HG03045 (cell line): ENCODE results near the gene LIPC.

Source experiments
- ATAC-seq: cut with Tn5 transposase; IDR thresholded peaks from one replicate; pipeline ENCODE4 v1.9.1; 2021; ENCODE audit warnings: mild to moderate bottlenecking, moderate library complexity; ENCODE audit not compliant: unreplicated experiment

LIPC gene

DNA sequence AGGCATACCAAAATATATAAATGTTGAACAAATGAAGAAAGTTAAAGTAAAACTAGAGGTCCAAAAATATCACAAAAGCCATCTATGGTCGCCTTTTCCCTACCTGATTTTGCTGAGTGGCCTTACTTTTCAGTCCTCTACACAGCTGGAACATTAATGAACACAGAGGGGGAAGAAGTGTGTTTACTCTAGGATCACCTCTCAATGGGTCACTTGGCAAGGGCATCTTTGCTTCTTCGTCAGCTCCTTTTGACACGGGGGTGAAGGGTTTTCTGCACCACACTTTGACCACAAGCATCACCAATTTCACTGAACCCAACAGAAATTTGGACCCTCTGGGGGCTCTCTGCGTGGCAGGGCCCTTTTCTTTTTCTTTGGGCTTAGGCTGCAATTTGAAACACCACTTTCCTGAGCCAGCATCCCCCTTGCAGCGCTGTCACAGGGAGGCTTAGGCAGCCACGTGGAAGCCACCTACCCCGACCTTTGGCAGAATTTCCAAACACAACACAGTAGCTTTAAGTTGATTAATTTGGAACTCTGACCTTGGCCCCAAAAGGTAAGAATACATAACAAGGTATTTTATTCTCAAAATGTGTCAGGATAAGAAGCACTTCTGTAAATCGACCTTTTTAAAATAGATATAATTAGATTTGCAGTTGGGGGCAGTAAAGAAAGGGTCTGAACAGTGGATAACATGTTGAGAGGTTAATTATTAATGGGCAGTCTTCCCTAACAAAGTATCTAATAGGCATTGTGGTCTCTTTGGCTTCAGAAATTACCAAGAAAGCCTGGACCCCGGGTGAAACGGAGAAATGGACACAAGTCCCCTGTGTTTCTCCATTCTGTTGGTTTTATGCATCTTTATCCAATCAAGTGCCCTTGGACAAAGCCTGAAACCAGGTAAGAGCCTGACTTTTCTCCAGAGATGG is at the start of gene LIPC:
LIPC (plus strand) TSS at position 771 of the 929 bp plus-strand sequence; CDS start at position 813, 42 bp downstream.
- no peak for ATAC-seq

DNA sequence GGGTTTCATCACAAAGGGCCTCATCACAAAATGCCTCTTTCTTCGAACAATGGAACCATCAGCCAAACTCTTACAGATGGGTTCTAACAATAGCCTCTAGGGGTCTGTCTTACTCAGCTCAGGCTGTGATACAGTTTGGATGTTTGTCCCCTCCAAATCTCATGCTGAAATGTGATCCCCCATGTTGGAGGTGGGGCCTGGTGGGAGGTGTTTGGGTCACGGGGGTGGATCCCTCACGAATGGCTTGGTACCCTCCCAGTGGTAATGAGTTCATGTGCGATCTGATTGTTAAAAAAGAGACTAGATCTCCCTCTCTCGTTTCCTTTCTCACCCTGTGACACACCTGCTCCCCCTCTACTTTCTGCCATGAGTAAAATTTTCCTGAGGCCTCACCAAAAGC is 47.9 kb upstream of the LIPC start:
- no peak for ATAC-seq

DNA sequence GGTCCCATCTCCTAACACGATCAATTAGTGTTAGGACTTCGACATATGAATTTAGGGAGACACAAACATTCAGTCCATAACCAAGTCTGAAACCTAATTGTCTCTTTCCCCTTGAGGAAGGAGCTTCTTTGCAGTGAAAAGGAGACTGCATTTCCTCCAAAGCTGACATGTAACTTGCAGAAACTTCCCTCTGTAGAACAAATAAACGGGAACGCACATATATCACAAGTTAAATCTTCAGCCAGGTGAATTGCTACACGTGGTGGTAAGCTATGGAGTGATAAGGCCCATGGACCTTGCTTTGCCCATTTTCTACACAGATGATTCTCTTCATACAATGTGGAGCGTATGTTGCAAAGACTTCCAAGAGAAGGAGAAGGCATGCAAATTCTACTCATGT is 47.1 kb upstream of the LIPC start:
- ATAC-seq: no peak

DNA sequence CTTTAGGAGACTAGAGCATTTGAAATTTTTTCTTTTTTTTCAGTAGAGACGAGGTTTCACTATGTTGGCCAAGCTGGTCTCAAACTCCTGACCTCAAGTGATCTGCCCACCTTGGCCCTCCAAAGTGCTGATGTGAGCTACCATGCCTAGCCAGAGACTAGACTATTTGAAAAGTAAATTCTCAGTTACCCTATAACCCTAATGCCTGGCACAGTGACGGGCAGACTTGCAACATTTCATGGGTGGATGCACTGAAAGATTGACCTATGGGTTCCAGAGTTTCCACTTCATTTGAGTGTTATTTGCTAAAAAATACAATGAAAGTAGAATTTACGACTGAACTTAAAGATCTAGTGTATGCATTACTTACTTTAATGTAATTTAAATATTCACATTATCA is 45.7 kb upstream of the LIPC start:
- ATAC-seq: no peak

DNA sequence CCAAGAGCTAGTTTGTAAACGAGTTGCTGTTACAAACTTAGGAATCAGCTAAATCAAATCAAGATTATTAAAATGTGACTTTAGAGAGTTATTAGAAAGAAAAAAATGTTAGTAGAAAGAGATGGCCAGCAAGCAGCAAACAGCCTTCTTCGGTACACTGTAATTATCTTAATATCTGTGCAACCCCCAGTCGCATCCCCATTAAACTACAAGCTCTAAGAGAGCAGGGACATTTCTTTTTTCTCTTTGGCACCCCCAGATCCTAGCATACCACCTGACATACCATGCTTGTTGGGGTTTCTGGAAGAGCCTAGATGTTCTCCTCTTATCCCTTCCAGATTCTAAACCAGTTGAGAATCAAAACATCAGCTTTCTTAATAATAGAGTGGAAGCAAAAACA is 45.1 kb upstream of the LIPC start:
- ATAC-seq: no peak

DNA sequence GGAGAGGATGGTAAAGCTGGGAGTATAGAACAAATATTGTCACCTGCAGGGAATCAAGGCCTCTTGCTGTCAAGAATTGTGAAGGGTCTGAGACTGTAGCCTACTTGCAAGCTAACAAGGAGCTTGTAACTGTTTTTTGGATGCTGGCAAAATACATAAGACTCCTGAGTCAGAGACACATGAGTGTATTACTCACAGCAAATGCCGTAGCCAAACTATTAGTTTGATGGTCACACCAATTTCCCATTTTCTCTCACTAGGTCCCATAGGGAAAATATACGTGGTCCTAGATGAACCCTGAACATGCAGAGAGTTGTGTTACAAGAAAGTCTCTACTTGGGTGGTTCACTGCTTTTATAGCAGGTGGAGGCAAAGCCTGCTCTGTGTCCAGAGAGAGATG is 44.7 kb upstream of the LIPC start:
- no peak for ATAC-seq

DNA sequence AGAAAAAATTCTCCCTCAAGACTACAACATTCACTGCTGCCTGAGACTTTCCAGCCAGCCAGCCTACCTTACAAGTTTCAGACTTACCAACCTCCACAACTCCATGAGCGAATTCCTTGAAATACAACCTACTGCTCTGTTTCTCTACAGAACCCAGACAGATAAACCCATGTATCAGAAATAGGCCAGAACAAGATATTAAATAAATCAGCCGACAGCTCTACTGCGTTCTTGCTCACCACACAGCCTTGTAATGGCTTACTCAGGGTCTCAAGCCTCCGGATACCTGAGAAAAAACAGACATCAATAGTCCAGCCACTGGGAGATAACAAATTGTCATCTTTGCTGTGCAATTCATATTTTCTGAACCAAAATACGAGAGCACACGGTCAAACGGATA is 43.6 kb upstream of the LIPC start:
- ATAC-seq: no peak

DNA sequence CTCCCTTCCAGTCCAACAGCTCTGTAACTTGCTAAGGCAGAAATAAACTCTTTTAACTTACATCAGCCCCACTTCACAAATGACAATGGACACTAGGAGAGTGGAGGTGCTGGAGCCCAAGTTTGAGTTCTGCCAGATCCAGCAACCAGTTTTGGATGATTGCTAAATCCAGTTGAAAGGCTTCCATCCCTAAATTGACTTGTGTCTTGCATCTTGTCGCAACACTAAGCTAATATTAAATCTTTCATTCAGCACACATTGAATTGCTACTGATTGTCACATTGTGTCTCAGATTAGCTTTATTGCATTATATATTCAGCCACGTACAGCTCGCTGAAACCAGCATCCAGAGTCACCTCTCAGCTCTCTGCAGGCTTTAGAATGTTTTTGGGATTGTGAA is 41.7 kb upstream of the LIPC start:
- ATAC-seq: no peak

DNA sequence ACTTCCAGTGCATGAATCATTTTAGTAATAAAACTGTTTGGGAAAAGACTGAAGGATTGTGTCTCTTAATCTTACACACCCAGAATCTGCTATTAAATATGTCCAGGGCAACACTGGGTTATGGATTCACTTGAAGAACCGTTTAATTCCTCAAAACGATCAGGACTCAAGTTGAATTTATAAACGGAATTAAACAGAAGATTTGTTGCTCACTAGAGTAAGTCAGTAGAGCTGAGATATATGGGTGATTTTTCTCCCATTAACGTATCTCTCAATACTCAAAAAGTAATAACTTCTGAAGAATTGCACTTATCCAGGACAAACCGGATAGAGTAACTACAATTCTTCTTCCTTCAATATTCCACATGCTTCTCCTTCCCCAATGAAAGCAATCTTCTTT is 41.1 kb upstream of the LIPC start:
- ATAC-seq: no peak

DNA sequence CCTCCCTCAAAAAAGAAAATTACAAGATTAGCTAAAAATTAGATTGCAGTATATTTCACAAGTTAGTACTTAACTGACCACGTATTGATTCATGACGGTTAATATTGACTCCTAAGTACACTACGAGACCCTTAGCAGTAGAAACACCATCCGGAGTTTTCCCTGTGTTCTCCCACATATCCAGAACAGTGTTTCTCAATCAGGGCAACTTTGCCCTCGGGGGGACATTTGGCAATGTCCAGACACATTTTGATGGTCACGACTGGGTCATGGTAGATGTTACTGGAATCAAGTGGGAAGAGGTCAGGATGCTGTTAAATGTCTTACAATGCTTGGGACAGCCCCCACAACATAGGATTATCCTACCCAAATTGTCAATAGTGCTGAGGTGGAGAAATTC is 40.7 kb upstream of the LIPC start:
- no peak for ATAC-seq

DNA sequence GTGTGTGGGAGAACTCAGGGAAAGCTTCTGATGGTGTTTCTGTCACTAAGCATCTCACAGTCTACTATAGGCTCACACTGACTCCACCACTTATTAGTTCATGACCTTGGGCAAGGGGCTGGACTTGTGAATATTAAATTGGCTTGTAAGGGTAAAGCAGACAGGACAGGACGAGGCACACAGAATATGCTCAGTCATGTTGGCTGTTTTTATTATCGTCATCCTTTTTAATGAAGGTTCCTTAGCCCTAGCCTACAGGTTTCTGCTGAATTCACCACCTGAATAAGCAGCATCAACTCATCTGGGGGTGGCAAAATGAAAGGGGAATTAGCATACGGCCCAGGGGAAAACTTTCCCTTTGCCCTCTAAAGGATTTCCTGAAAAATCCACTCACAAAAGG is 39.6 kb upstream of the LIPC start:
- ATAC-seq: no peak

DNA sequence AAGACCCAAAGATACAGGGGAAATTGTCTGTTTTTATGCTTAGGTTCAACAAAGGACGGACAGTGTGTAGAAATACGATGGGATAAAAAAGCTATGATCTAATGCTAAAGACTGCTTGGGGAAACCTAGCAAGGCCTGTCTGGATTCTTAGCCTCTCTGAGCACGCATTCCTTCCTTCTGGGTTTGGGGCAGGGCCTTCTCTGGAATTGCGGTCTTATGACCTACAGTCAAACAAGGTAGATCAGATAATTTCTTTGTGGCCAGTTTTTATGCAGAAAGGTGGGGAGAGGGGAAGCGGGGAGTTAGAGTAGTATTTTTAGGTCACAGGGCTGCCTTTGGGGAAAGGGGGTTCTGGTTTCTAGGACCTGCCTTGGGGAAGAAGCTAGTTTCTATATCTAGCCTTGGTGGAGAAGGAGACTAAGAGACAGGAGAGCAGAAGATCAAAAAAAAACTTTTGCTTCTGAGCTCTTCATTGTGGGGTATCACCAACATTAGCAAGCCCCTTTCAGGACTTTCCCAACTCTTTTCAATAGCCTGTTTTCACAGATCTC is 39.1 kb upstream of the LIPC start:
- ATAC-seq: no peak

DNA sequence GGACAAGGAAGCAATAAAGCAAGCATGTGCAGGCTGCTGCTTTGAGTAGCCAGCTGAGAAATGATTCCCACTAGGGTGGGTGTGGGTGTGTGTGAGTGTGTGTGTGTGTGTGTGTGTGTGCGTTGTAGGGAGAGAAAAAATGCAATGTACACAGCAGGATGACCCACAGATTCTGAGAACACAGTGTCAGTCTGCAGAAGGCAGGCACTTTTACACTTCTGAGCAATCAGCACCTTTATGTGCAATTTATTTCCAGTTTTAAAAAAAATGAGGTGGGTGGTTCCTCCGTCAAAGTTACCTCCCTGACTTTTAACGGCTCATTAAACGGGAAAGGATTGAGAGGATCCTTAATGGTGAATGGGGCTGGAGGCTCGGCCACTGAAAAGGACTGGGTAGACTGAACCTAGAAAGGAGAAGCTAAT is 38.5 kb upstream of the LIPC start:
- ATAC-seq: no peak

DNA sequence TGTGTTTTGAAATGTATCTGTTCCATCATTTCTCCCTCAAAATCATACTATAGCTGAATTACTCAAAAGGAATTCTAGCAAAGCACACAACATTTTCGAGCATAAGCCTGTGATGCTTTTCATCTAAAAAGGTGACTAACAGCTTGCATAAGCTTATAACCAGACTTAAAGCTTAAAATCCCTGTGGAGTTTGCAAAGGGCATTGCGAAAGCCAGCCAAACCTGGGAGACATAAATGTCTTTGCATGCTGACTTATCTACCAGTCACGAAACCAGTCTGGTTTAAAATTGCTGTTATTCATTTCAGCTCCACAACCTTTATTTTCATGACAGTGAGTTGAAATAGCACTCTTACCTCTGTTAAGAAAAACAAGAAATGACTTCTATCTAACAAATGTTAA is 35.6 kb upstream of the LIPC start:
- ATAC-seq: no peak

DNA sequence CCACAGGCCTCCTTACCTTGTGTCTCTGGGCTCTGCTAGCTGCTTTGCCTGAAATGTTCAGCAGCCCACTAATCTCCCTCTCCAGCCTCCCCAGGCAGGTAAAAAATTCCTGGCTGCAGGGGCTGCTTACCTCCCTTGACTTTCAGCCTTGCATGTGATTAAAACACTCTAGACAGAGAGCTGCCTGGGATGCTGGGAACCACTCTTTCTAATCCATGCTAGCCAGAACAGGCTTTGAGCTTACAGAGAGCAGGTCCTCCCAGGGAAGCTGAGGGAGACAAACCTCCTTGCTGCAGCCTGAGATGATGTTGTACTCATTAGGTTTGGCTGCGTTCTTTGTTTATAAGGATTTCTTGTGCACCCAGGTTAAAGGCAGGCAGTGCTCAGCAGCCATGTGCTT is 33.7 kb upstream of the LIPC start:
- no peak for ATAC-seq

DNA sequence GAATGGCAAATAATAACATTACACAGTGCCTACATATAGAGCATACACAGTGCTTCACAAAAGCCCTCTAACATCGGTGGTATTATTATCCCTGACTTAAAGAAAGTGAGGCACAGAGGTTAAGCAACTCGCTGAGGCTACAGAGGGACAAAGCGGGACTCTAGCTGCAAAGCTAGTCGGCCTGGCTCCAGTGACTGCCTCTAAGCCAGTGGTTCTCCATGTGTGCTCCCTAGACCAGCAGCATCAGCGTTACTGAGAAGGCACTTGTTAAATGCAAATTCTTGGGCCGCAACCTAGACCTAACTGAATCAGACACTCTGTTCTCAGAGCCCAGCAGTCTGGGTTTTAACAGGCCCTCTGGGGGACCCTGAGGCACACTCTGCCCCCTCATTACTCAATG is 33.1 kb upstream of the LIPC start:
- no peak for ATAC-seq

DNA sequence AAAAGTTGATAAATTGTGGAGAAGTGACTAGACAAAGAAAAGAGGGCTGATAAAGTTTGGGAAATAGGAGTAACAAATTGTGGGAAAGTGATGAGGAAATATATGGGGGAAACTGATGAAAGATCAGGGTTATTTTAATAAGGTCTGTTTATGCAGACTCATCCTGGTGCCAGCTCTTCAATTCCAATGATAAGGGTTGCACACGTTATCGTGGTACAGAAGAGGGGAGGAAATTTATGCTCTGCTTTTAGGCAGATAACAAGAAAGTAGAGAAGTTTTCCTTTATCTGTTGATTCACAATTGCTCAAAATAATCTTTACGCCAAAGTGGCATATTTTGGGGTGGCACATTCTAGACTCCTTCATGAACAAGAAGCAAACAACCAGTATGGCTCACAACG is 32.1 kb upstream of the LIPC start:
- ATAC-seq: no peak

DNA sequence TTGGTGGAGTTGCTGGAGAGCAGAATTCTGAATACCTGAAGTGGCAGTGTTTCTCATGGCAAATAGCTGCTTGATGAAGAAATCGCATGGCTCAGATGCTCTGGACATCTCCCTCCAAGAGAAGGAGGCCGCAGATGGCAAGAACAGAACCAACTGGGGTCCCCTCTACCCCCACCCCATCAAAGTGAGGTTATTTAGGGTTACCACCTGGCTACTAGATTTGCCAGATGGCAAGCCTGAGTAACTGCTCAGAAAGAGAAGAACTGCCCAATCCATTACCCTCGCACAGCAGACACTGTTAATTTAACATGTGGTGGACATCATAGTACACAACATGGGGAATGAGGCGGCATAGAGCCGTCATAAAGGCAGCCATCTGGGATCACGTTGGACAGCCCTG is 30.5 kb upstream of the LIPC start:
- no peak for ATAC-seq

DNA sequence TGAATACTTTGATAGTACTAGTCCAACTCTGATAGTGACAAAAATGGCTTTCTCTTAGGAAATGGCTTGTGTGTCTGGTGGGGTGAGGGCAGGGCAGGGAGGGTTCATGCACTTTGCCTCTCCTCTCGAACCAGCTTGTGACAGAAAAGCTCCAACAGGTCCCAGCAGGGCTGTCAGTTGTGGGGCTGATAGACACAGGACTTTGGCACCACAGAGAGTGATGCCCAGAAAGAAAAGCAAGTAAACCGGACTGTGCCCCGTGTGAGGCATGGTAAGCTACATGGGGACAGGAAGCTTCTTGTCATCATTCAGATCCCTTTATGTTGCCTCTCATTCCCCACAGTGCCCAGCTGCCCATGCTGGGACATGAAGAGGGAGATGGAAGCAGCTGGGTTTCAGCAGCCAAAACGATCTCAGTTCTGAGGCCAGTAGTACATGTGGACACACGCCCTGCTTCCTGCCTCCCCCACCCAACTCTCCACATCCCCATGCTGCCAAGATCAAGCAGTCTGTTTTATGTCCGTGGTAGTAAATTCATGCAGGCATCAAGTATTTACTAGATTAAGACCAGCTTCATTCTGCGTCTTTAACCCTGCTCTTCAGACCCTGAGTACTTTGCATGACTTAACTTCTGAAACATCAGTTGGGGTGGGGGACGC is 29.7 kb upstream of the LIPC start:
- ATAC-seq: no peak

DNA sequence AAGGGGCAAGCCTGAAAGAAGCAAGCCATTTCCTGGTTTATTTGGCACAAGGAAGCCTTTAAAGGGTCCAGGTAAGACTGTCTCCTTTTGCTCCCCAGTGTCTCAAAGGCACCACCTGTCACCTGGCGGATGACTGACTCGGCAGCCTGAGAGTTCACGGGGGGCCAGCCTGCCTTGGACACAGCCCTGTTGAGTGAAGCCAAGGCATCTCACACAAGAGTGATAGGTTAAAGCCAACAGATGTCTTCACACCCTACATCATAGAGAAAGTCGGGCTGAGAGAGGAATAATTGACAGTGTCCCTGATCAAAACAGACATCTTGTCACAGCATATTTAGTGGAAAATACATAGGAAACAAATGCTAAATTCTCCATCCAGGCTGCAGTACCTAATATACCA is 28.2 kb upstream of the LIPC start:
- no peak for ATAC-seq

DNA sequence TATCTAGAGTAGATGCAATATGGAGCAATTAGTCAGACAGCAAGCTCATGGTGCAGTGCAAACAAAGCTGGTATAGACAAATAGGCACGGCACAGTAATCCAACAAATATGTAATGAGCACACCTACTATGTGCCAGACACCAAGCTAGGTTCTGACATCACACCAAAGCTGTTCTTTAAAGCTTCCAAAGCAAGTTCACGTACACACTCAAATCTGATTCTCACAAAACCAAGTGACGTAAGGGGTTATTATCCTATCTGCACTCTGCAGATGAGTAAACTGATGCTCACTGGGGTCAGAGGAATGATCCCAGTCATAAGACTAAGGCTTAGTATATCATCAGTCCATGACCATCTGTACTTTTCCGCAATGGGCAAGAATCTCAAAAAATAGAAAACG is 27.8 kb upstream of the LIPC start:
- no peak for ATAC-seq

DNA sequence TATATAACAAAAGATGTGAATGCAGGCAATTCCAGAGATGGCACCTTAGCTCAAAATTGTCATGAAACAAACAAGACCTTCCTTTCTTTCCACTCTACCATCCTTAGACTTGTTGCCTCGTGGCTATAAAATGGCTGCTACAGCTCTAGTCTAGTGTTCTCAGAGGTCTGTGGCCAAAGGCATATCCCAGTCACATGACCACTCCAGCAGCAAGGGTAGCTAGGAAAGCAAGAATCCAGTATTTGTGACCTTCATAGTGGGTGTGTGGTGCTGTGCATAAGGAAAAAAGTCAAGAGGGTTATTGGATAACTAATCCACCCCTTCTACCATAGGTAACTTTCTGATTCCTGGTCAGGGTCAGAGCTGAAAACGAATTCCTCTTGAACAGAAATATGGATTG is 27.1 kb upstream of the LIPC start:
- ATAC-seq: no peak
